HG02678 (cell line): Measurements from ENCODE around the gene DRG2.

ENCODE experiments used
- ATAC-seq: cut with Tn5 transposase; IDR thresholded peaks from one replicate; pipeline ENCODE4 v1.9.1; 2021; ENCODE audit warnings: mild to moderate bottlenecking, moderate library complexity; ENCODE audit not compliant: unreplicated experiment

DRG2 gene

DNA sequence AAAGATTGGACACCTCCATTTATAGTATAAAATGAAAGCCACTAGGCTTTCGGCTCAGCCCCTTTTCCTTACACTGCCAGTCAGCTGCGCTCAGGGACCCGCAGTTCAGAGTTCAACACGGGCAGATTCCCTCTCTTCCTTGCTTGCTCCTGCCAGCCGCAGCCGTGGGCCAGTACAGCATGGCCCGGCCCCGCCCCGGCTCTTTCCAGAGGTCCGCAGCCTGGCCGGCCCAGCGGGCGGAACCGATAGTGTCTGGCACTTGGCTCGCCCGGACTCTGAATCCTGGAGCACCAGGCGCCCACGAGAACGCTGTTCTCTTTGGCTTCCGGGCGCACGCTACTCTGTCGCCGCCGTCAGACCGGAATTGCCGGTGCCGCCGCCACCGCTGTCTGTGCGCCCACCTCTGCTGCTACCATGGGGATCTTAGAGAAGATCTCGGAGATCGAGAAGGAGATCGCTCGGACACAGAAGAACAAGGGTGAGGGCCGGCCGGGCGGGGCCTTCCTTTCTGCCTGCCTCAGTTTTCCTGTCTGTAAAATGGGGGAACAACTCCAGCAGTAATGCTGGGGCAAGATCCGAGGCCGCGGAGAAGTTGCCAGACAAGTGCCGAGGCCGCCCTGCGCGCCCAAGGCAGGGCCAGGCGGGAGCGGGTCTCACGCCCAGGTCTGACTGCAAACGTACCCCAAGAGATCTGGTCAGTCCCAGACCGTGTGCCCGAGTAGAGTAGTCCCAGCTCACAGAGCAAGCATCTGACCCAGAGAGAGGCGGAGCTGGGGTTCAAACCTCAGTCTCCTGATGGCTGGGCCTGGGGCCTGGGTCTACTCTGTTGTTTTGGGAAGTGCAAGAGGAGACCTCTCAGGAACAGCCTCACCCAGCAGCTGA lies at the start of gene DRG2:
Gene DRG2, plus strand, starts transcription at position 339 of the 882 bp plus-strand sequence. Its CDS starts 76 bp downstream, at position 415.
- peak; percentile 92 for ATAC-seq

DNA sequence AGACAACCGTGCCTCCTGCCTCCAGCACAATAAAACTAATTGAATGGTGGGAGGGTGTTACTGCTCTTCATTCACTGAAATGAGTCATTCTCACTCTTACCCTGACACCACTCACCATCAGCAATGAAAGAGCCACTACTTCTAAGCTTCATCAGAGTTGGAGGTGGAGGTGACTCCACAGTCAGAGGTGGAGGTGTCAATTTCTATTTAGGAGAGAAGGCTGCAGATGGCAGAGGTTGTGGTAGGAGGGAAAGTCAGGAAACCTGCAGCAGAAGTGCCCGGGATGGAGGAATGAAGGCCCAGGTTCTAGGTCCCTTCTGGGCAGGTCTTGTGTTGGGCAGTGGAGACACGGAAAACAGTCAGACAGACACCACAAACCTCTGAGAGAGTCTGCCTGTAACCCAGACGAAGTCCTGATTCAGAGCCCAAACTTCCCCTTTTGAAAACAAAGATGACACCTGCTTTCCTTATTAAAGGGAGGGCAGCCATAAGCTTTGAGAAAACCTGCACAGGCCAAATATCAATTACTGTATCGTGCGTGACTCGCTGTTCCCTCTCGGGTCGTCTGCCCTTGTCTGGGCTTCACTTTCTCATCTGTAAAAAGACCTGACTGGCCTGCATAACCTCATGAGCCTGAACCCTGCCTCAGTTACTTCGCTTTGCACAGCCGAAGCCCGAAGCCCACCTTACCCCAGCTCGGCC lies 49.4 kb upstream of the DRG2 start:
- no peak for ATAC-seq

GRCh38 chr17:18038861-18039534 lies 48.8 kb upstream of the DRG2 start, which contains the start of the genes ATPAF2 and GID4:
ATPAF2 (minus strand) TSS chr17:18039168; CDS start chr17:18039013, 155 bp downstream.
GID4 (plus strand) TSS chr17:18039408; CDS start chr17:18039465, 57 bp downstream.
- peak; percentile 92 for ATAC-seq

DNA sequence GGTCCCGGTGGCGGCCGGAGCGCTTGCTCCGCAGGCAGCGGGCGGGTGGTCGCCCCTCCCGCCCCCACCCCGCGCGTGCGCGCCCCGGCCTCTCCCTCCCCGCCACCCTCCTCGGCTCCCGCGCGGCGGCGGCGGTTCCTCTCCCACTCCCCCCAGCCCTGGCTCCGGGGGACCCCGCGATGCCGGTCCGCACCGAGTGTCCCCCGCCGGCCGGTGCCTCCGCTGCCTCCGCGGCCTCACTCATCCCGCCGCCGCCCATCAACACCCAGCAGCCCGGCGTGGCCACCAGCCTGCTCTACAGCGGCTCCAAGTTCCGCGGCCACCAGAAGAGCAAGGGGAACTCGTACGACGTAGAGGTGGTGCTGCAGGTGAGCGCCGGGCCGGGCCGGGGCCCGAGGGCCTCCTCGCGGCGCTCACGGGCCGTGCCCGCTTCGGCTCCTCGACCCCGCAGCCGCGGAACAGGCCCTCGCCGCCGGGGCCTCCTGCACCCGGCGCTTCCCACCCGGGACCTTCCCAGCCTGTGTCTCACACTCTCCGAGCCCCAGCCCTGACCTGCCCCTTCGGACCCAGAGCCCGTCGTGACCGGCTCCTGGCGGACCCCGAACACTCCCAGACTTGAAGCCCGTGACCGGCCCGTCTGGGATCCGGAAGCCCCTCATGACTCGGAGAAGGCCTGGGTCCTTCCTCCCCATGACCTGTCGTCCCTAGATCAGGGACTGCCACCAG lies 48.0 kb upstream of the DRG2 start:
- peak; percentile 41 for ATAC-seq

GRCh38 chr17:18040261-18040858 lies 47.4 kb upstream of the DRG2 start:
- no peak for ATAC-seq

GRCh38 chr17:18041776-18042175 lies 46.0 kb upstream of the DRG2 start:
- ATAC-seq, result no peak

DNA sequence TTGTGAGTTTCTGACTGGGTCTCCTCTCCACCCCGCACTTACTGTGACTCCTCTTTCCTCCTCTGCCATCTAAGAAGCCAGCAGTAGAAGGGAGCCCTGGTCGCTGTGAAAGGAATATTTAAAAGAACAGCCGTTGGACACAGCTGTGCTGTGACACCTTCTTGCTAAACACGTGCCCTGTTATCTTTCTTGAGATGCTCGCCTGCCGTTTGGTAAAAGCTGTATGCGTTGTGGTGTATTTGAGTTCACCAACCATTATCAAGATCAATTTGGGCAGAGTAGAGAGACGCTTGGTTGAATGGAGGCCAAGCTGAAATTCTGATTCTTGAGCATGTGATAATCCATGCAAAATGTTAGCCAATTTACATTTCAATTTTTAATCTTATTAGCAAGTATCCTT lies 44.8 kb upstream of the DRG2 start:
- ATAC-seq, result no peak

DNA sequence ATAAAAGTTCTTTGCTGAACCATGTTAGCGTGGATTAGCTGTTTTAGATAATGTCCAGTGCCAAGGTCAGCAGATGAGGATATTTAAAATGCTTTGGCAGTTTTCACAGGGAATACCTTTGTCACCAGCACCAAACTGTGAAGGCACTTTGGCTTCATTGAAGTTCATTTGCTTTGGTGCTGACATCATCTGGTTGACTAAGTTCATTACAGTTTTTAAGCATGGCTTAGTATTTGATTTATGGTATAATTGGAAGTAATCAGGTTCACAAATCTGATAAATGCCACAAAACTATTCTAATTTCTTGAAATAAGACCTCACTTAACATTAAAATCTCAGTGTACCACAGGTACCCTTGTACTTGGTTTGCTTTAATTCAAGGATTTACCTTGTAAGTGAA lies 44.3 kb upstream of the DRG2 start:
- ATAC-seq, result no peak

DNA sequence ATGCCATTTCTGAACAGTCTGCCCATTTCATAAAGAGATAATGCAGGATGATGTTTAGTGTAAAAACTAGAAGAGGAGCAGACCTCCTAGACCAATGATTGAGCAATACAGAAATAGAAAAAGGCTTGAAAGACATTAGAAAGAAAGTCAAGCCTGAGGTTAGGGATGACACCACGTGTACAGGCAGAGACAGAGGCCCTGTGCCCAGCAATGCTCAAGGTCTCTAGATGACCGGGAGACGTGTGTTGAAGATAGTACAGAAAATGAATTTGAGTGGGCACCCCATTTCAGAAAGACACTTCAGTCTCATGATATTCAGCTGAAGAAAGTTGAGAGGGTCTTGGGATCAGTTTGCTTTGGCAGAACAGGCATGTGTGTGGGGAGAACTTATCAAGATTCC lies 43.1 kb upstream of the DRG2 start:
- ATAC-seq, result no peak

DNA sequence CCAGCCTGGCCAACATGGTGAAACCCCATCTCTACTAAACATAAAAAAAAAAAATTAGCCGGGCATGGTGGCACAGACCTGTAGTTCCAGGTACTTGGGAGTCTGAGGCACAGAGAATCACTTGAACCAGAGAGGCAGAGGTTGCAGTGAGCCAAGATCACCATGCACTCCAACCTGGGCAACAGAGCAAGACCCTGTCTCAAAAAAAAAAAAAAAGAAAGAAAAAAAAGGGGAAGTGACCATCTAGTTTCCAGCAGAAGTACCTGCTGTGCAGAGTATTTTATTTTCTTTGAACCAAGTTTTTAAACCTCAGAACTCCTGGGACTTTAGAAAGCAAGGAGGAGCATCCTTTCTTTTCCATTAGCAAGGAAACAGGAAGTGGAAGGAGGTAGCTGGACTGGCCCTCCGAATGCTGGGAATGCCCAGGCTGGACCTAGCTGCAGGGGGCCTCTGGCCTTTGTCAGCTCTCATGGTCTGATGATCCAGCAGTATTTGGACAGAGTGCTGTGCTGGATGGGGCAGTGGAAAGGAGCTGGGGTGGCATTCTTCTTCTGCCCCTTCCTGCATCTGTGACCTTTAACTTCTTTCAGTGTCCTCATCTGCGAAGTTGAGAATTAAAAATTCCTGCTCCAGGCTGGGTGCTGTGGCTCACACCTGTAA lies 41.9 kb upstream of the DRG2 start:
- no peak for ATAC-seq

- ATAC-seq, result no peak
Measured at GRCh38 chr17:18055597-18055996, 32.2 kb upstream of the DRG2 start.

DNA sequence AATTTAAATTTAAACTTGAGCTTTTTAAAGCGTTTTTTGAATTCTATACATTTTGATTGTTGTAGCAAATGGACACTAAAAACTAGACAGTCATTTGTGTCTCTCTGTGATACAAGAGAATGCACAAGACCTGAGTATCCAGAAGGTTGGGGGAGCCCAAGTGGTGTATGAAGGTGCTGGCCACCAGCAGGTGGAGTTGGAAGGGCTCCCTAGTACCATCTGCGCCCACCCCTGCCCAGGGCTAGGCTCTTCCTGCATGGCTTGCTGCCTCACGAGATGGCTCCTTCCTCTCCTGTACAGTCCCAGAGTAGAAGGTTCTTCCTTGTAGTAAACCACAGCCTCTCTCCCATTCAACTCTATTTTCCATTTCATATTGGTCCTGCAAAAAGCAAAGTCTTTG lies 31.5 kb upstream of the DRG2 start:
- no peak for ATAC-seq

- no peak for ATAC-seq
Measured at GRCh38 chr17:18059283-18059682, 28.5 kb upstream of the DRG2 start.

DNA sequence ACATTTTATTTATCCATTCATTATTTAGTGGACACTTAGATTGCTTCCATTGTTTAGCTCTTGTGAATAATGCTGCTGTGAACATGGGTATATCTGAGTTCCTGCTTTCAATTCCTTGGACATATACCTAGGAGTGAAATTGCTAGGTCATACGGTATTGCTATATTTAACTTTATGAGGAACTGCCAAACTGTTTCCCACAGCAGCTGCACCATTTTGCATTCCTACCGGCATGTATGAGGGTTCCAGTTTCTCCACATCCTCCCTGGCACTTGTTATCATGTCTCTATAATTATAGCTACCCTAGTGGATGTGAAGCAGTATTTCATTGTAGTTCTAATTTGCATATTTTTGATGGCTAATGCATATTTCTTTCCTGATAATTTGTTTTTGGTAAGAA lies 23.7 kb upstream of the DRG2 start:
- ATAC-seq, result no peak

DNA sequence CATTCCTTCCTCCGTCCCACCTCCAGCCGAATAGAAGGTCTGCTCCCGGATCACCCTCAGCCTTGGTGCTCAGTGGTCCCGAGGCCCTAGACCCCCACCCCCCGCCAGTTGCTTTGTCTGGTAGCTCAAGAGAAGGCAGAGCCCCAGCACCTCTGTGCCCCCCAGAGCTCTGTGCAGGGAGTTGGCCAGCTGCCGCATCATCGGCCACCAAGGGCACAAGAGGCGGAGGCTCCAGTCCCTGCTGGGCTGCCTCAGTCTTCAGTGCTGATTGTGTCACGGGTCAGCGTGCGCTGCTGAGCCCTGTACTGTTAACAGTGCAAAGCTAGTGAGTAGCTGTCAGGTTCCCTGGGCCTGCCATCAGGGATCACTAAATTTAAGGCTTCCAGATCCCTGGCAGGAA lies 22.2 kb upstream of the DRG2 start:
- no peak for ATAC-seq

DNA sequence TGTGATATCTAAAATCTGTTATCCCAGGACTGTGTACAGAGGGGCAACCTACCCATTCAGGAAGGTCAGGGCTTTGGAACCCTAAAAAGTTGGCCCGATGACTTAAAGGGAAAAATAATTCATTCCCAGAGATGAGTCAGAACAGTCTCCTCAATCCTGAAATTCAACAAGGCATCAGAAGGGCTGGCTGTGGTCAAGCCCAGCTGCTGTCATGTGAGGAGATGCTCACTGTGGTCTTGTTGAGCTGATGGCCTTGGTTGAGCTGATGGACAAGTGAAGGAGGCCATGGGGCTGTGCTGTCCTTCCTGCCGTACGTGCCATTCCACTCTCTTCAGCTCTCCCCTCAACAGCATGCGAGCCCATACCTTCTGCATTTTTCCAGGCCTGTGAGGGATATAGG lies 20.9 kb upstream of the DRG2 start:
- no peak for ATAC-seq

GRCh38 chr17:18069101-18069500 lies 18.6 kb upstream of the DRG2 start:
- no peak for ATAC-seq

- no peak for ATAC-seq
Measured at GRCh38 chr17:18070861-18071340, 16.8 kb upstream of the DRG2 start.

DNA sequence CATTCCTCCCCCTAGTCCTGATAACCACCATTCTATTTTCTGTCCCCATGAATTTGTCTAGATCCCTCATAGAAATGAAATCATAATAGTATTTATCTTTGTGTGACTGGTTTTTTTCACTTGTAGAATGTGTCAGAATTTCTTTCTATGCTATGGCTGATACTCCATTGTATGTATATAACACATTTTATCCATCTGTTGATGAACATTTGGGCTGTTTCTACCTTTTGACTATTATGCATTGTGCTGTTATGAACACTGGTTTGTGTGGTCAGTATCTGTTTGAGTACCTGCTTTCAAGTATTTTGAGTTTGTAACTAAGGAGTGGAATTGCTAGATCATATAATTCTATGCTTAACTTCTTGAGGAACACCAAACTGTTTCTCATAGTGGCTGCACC lies 16.0 kb upstream of the DRG2 start:
- ATAC-seq, result no peak
